Ishikawa (cell line): Measurements from ENCODE around the gene LSM5.

Experiments
- CEBPB ChIP-seq: IDR thresholded peaks from 2 replicates; pipeline ENCODE4 v1.6.1; 2012
- CREB1 ChIP-seq: IDR thresholded peaks from 2 replicates; pipeline ENCODE4 v1.6.1; 2012; ENCODE audit warnings: low read depth
- EGR1 ChIP-seq: IDR thresholded peaks from 2 replicates; pipeline ENCODE4 v1.6.1; 2012
- EP300 ChIP-seq: IDR thresholded peaks from 2 replicates; pipeline ENCODE4 v1.6.1; 2012; ENCODE audit warnings: borderline replicate concordance
- FOXM1 ChIP-seq: IDR thresholded peaks from 2 replicates; pipeline ENCODE4 v1.6.1; 2012; ENCODE audit warnings: low read depth, borderline replicate concordance
- MAX ChIP-seq: IDR thresholded peaks from 2 replicates; pipeline ENCODE4 v1.6.1; 2012
- NFIC ChIP-seq: IDR thresholded peaks from 2 replicates; pipeline ENCODE4 v1.6.1; 2012
- RAD21 ChIP-seq: IDR thresholded peaks from 2 replicates; pipeline ENCODE4 v1.6.1; 2012; ENCODE audit warnings: low read depth
- TAF1 ChIP-seq: IDR thresholded peaks from 2 replicates; pipeline ENCODE4 v1.6.1; 2012; ENCODE audit warnings: low read depth, mild to moderate bottlenecking
- TCF12 ChIP-seq: IDR thresholded peaks from 2 replicates; pipeline ENCODE4 v1.6.1; 2012; ENCODE audit warnings: low read depth
- TEAD4 ChIP-seq: IDR thresholded peaks from 2 replicates; pipeline ENCODE4 v1.6.1; 2012
- YY1 ChIP-seq: IDR thresholded peaks from 2 replicates; pipeline ENCODE4 v1.6.1; 2012; ENCODE audit warnings: low read depth
- ZBTB7A ChIP-seq: IDR thresholded peaks from 2 replicates; pipeline ENCODE4 v1.6.1; 2012; ENCODE audit warnings: low read depth
- TF ChIP-seq, protein P1 (sequence below): IDR thresholded peaks from 2 replicates; pipeline ENCODE4 v1.6.1; 2012; ENCODE audit warnings: low read depth, mild to moderate bottlenecking
- TF ChIP-seq, protein P2 (sequence below): IDR thresholded peaks from 2 replicates; pipeline ENCODE4 v1.6.1; 2012

The LSM5 gene

GRCh38 chr7:32472015-32472414 is 18.2 kb downstream of the LSM5 start:
- TF ChIP-seq FOXM1: no peak
- TF ChIP-seq TAF1: no peak
- no peak for TF ChIP-seq CEBPB
- TF ChIP-seq, protein P1, sequence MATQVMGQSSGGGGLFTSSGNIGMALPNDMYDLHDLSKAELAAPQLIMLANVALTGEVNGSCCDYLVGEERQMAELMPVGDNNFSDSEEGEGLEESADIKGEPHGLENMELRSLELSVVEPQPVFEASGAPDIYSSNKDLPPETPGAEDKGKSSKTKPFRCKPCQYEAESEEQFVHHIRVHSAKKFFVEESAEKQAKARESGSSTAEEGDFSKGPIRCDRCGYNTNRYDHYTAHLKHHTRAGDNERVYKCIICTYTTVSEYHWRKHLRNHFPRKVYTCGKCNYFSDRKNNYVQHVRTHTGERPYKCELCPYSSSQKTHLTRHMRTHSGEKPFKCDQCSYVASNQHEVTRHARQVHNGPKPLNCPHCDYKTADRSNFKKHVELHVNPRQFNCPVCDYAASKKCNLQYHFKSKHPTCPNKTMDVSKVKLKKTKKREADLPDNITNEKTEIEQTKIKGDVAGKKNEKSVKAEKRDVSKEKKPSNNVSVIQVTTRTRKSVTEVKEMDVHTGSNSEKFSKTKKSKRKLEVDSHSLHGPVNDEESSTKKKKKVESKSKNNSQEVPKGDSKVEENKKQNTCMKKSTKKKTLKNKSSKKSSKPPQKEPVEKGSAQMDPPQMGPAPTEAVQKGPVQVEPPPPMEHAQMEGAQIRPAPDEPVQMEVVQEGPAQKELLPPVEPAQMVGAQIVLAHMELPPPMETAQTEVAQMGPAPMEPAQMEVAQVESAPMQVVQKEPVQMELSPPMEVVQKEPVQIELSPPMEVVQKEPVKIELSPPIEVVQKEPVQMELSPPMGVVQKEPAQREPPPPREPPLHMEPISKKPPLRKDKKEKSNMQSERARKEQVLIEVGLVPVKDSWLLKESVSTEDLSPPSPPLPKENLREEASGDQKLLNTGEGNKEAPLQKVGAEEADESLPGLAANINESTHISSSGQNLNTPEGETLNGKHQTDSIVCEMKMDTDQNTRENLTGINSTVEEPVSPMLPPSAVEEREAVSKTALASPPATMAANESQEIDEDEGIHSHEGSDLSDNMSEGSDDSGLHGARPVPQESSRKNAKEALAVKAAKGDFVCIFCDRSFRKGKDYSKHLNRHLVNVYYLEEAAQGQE: no peak
- TF ChIP-seq TEAD4: no peak
- no peak for TF ChIP-seq CREB1
- TF ChIP-seq EP300: no peak
- no peak for TF ChIP-seq NFIC
- TF ChIP-seq EGR1: no peak
- no peak for TF ChIP-seq TCF12
- no peak for TF ChIP-seq MAX
- no peak for TF ChIP-seq RAD21
- TF ChIP-seq, protein P2, sequence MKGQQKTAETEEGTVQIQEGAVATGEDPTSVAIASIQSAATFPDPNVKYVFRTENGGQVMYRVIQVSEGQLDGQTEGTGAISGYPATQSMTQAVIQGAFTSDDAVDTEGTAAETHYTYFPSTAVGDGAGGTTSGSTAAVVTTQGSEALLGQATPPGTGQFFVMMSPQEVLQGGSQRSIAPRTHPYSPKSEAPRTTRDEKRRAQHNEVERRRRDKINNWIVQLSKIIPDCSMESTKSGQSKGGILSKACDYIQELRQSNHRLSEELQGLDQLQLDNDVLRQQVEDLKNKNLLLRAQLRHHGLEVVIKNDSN: no peak
- TF ChIP-seq ZBTB7A: no peak

DNA sequence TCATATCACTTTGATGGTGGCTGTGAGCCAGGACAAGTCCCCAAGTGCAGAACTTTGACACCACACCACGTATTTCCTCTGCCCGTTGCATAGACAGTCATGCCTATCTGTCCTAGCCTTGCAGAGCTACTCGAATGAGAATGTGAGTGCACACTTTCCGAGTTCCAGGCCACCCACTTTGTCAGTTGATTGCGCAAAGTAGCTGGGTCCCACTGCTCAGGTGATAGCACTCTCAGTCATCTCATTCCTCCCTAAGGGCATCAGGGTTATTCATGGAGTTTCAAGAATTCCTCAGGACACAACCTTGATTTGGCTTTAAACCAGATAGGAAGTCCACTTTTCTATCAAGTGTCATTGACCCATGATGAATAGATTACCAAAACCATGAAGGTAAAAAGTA is 19.3 kb downstream of the LSM5 start:
- TF ChIP-seq CEBPB: no peak
- no peak for TF ChIP-seq CREB1
- TF ChIP-seq TAF1: no peak
- TF ChIP-seq, protein P1: no peak
- no peak for TF ChIP-seq EP300
- no peak for TF ChIP-seq YY1
- TF ChIP-seq EGR1: no peak
- TF ChIP-seq TEAD4: no peak
- no peak for TF ChIP-seq TCF12
- TF ChIP-seq MAX: no peak
- TF ChIP-seq NFIC: no peak
- TF ChIP-seq FOXM1: no peak
- TF ChIP-seq, protein P2: no peak

DNA sequence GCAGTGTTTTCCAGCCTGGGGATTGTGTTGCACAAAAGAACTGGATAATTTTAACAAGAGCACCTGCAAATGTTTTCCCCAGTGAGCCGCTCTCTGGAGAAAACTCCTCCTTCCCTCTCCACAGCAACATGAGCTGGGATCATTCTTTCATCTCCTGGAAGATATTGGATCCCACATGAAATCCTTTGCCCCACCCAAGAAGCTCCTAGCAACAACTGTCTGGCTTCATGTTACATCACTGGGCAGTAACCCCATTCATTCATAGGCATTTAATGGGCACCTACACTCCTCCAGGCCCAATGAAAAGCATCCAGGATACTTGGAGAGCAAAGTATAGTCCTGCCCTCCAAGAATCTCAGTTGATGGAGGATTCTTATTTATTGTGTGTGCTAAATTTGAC is 27.2 kb downstream of the LSM5 start:
- TF ChIP-seq MAX (no peak), TCF12 (no peak), YY1 (no peak), ZBTB7A (no peak), CREB1 (no peak), FOXM1 (no peak), TAF1 (no peak), TEAD4 (no peak), RAD21 (no peak), EGR1 (no peak), CEBPB (no peak), EP300 (no peak), NFIC (no peak)
- TF ChIP-seq, protein P2: no peak
- TF ChIP-seq, protein P1: no peak

DNA sequence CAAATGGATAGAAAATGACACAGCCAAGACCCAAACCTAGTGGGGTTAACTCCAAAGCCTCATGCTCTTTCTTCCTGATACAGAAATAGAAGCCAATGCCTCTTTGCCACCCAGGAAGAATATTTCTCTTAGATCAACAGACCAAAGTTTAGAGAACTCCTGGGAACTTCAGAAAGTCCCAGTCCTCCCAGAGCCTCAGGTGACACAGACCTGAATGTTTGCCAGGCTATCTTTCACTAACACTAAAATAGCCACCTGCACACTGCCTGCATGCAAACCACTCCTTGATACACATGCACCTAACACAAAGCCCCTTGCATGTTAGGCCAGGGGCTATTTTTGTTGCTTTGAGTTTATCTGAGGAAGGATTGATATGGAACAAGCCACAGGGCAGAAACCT is 27.7 kb downstream of the LSM5 start:
- no peak for TF ChIP-seq RAD21
- no peak for TF ChIP-seq YY1
- no peak for TF ChIP-seq EP300
- TF ChIP-seq NFIC: no peak
- TF ChIP-seq, protein P2: no peak
- TF ChIP-seq EGR1: no peak
- TF ChIP-seq TCF12: no peak
- TF ChIP-seq ZBTB7A: no peak
- TF ChIP-seq MAX: no peak
- TF ChIP-seq FOXM1: no peak
- no peak for TF ChIP-seq CREB1
- TF ChIP-seq, protein P1: no peak
- TF ChIP-seq CEBPB: no peak
- TF ChIP-seq TEAD4: no peak
- TF ChIP-seq TAF1: no peak
